Right lobe of liver (tissue), 4 donors: ENCODE data around the gene HMGCL.

ENCODE experiments used
- CTCF ChIP-seq, 4 donors: fragments of 200-600 bp in 3 of 4; fragments of 450-650 bp in 1 of 4; IDR thresholded peaks; one replicate each; pipeline versions ENCODE4 v1.5.1 to v1.8.0; 2016 to 2022; ENCODE audit warnings: antibody characterized with exemption in 4 of 4, mild to moderate bottlenecking in 2 of 4
- POLR2A ChIP-seq: fragments of 450-650 bp; IDR thresholded peaks from one replicate; pipeline ENCODE4 v1.6.1; 2017; ENCODE audit warnings: antibody characterized with exemption, mild to moderate bottlenecking
- donor health status: DM: no; HTN: no; CAD: no.
- donor health status: DM: no; HTN: no; CAD: no.
- donor health status: DM: no; HTN: yes; CAD: no.

DNA sequence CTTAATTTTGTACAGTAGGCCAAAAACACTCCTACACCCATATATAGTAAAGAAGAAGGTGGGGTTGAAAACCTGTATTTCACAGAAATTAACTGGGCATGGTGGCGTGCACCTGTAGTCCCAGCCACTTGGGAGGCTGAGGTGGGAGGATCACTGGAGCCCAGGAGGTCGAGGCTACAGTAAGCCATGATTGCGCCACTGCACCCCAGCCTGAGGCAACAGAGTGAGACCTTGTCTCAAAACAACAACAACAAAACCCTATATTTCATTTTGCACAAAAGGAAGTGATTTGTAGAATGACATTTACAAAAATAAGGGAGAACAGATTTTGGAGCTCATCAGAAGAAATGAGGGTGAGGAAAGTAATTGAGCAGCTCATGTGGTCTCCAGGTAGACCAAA lies 36.5 kb downstream of the HMGCL start:
- no peak for TF ChIP-seq CTCF (IDR thresholded peaks at IDR 0.05)
- no peak for TF ChIP-seq POLR2A
